Measurements from ENCODE around the gene WDFY4.

The WDFY4 gene

DNA sequence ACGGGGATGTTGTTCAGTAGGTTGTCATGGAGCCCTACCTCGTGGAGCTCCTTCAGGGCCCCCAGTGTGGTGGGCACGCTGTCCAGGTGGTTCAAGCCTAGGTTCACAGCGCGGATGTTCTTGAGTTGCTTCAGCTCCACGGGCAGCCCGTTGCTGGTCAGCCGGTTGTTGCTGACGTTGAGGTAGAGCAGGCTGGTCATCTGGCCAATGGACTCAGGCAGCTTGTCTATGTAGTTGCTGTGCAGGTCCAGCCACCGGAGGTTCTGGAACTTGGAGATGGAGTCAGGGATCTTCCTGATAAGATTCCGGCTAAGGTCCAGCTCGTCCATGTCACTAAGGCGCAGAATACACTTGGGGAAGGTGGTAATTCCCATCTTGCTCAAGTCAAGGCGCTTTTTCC lies 229.0 kb downstream of the WDFY4 start:
- TF ChIP-seq CTCF (IDR thresholded peaks at IDR 0.05; ENCODE audit: control insufficient read depth, extremely low read depth, insufficient read depth): no peak
- no peak overlapping the region for H3K4me3 ChIP-seq (ENCODE audit: low read depth, low read length)
- DNase-seq (ENCODE audit: low read depth): no peak

- no peak for TF ChIP-seq CTCF (IDR thresholded peaks at IDR 0.05; ENCODE audit: control insufficient read depth, extremely low read depth, insufficient read depth)
- DNase-seq (ENCODE audit: low read depth): no peak
- H3K4me3 ChIP-seq (ENCODE audit: low read depth, low read length): no peak overlapping the region
Observed at GRCh38 chr10:48923748-48924147, 239.1 kb downstream of the WDFY4 start.

DNA sequence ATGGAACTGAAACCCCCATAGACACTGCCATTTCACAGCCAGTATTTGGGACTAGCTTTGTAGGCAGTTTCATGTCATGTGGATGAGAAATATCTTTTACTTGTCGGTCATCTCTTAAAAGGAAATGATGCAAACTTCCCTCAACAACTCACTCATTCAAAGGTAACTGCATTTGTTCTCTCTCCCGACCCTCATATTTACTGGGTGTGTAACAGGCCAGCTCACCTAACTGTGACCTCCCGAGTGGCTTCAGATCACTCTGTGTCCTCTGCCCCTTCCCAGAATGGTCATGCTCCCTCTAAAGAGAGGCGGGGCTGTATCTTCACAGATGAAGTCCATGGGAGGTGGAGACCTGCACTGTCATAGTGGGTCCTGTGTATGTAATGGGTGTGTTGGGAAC lies 240.3 kb downstream of the WDFY4 start:
- no peak for TF ChIP-seq CTCF (IDR thresholded peaks at IDR 0.05; ENCODE audit: control insufficient read depth, extremely low read depth, insufficient read depth)
- no peak for DNase-seq (ENCODE audit: low read depth)
- H3K4me3 ChIP-seq (ENCODE audit: low read depth, low read length): no peak overlapping the region

DNA sequence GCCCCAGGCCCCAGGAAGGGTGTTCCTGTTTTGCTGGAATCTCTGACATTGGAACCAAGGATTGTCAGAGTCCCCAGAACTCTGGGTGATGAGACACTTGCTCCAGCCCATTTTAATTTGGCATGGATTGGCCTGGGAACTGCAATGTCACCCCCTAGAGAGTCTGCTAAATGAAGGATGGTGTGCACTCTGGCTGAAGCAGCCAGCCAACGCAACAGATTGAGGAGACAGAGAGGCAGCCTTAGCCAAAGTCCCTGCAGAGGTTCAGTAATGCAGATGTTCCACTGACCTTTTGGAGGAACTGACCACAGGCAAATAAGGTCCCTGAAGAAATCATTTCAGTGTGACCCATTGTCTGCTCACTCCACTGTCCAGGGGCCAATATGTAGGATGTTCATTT lies 241.6 kb downstream of the WDFY4 start:
- no peak for TF ChIP-seq CTCF (IDR thresholded peaks at IDR 0.05; ENCODE audit: control insufficient read depth, extremely low read depth, insufficient read depth)
- no peak for DNase-seq (ENCODE audit: low read depth)
- H3K4me3 ChIP-seq (ENCODE audit: low read depth, low read length): no peak overlapping the region

DNA sequence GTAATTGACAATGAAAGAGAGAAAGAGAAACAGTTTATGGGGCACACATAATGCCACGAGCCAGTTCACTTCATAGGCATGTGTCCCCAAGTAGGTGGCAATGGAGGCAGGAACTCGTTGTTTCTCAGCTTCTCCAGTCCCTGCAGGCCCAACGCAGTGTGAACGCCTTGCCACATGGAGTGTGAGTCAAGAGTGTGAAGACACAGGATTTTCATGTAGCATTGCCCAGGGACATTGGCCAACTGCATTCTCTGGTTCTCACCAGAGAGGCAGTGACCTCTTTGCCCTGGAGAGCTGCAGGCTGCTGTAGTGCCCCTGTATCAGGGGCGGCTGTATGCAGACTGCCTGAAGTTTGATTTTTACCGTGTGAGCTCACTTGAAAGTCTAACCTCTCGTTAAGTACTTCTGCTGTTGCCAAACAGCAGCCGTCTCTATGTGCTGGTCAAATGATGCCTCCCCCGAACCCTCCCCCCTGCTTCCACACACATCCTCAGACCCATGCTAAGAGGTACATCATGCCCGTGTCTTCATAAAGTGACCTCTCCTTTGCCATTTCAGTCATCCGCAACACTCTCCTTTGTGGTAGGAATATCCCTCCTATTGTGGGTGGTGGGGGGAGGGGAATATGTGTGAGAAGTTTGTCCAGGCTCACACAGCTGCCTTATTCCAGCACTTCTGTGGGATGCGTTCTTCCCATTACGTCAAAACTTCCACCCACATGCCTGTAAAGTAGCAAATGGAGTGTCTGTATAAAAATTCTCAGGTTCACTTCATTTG lies 242.3 kb downstream of the WDFY4 start:
- no peak overlapping the region for H3K4me3 ChIP-seq (ENCODE audit: low read depth, low read length)
- TF ChIP-seq CTCF (IDR thresholded peaks at IDR 0.05; ENCODE audit: control insufficient read depth, extremely low read depth, insufficient read depth): no peak
- DNase-seq (ENCODE audit: low read depth): no peak

DNA sequence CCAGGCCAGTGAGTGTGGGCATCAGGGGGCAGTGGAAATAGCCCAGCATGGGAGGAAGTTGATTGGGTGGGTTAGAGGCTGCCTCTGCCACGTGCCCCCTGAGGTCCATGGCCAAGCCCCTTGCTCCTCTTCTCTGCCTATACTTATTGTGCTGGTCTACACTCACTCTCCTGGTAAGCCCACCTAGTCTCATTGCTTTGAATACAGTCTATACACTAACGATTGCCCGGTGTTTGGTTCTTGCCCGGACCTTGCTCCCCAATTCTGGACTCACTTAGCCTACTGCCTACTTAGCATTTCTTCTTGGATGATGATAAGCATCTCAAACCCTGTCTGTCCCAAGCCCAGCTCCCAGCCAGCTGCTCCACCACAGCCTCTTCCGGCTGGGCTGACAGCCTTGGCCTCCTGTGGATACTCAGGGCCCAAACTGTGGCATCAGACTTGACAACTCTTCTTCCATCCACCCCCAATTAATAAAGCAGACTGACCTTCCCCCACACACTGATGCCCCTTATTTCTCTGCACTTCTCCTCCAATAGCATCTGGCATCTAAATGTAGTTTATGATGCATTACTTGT lies 244.8 kb downstream of the WDFY4 start:
- DNase-seq (ENCODE audit: low read depth): no peak
- TF ChIP-seq CTCF (IDR thresholded peaks at IDR 0.05; ENCODE audit: control insufficient read depth, extremely low read depth, insufficient read depth): no peak
- no peak overlapping the region for H3K4me3 ChIP-seq (ENCODE audit: low read depth, low read length)

DNA sequence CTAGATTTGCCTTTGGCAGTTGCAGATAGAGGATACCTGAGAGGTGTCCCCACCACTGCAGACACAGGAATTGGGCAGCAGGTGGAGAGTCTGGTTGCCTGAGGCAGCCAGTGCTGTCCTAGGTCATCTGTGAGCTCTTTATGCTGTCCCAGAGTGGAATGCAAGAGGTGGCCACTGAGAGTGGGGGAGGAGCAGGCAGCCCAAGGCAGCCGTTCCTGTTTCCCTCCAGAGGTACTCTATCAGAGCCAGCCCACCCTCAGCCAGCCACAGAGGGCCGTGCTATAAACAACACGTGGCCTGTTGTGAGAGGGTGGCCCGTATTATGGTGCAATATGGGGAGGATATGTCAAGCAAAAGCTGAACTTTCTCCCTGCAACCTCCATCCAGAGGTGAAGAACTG lies 246.5 kb downstream of the WDFY4 start:
- no peak overlapping the region for H3K4me3 ChIP-seq (ENCODE audit: low read depth, low read length)
- DNase-seq (ENCODE audit: low read depth): no peak
- no peak for TF ChIP-seq CTCF (IDR thresholded peaks at IDR 0.05; ENCODE audit: control insufficient read depth, extremely low read depth, insufficient read depth)

All from LNCaP clone FGC (cell line).